IPS DF 19.7 (cell line): ENCODE data around the gene SMAD3.

Source experiments
- DNase-seq: peaks from one replicate; pipeline ENCODE4 v3.0.0-alpha.2; 2013; ENCODE audit warnings: low read depth, low spot score

Gene SMAD3

GRCh38 chr15:67180035-67180434, 114.6 kb downstream of the SMAD3 start:
- no peak for DNase-seq

GRCh38 chr15:67180514-67181191, 115.3 kb downstream of the SMAD3 start:
- no peak for DNase-seq

GRCh38 chr15:67181221-67181639, 115.8 kb downstream of the SMAD3 start:
- DNase-seq: no peak

GRCh38 chr15:67183443-67184169, 118.2 kb downstream of the SMAD3 start:
- DNase-seq: no peak

GRCh38 chr15:67184208-67184925, 119.0 kb downstream of the SMAD3 start:
- no peak for DNase-seq

- no peak for DNase-seq
Measured at GRCh38 chr15:67185051-67185450, 119.6 kb downstream of the SMAD3 start.

GRCh38 chr15:67185621-67186225, 120.3 kb downstream of the SMAD3 start:
- no peak for DNase-seq

GRCh38 chr15:67186226-67186649, 120.8 kb downstream of the SMAD3 start:
- DNase-seq: no peak

- no peak for DNase-seq
Measured at GRCh38 chr15:67186688-67187087, 121.3 kb downstream of the SMAD3 start.

- DNase-seq: no peak
Measured at GRCh38 chr15:67187351-67187854, 122.0 kb downstream of the SMAD3 start.

- DNase-seq: no peak
Measured at GRCh38 chr15:67188551-67189218, 123.3 kb downstream of the SMAD3 start.

GRCh38 chr15:67189326-67190051, 124.1 kb downstream of the SMAD3 start:
- DNase-seq: no peak

GRCh38 chr15:67190326-67190725, 124.9 kb downstream of the SMAD3 start:
- DNase-seq: no peak

GRCh38 chr15:67190813-67191212, 125.4 kb downstream of the SMAD3 start:
- no peak for DNase-seq

- DNase-seq: no peak
Measured at GRCh38 chr15:67192185-67192820, 126.9 kb downstream of the SMAD3 start.

GRCh38 chr15:67193223-67193990, 128.0 kb downstream of the SMAD3 start:
- no peak for DNase-seq

GRCh38 chr15:67194171-67195114, 129.0 kb downstream of the SMAD3 start:
- no peak for DNase-seq

GRCh38 chr15:67195305-67195704, 129.9 kb downstream of the SMAD3 start:
- DNase-seq: no peak
